ENCODE data around the gene NDUFA7.

GRCh38 chr19:8355631-8356402, 34.6 kb upstream of the NDUFA7 start:
- no peak for TF ChIP-seq CTCF (IDR thresholded peaks at IDR 0.05)
- TF ChIP-seq SMC3 (IDR thresholded peaks at IDR 0.05), result no peak; the same call in 2 of the 3 replicates
- TF ChIP-seq POLR2A (IDR thresholded peaks at IDR 0.05; ENCODE audit: low read length), result no peak

Data from A549 (cell line).